ENCODE results near the gene ECEL1.
A peak's percentile ranks its signal among the peaks of the same experiment; 100 is the strongest.

- TF ChIP-seq SP2 (IDR thresholded peaks at IDR 0.05; ENCODE audit: extremely low read depth, low read depth, low read length, poor library complexity, severe bottlenecking) (no peak), TAF7 (tag; IDR thresholded peaks at IDR 0.05) (no peak), ZNF507 (tag; conservative IDR thresholded peaks at IDR 0.05) (no peak), CTCF (IDR thresholded peaks at IDR 0.05 in 2 of 3, conservative IDR thresholded peaks at IDR 0.05 in 1 of 3; ENCODE audit: insufficient read depth in 2 of 3, low read depth in 1 of 3, low read length in 3 of 3) (peak; percentile 24 to 47 (median 34); a peak in 4 of 6 replicates), MECOM (CRISPR knock-in tag; IDR thresholded peaks at IDR 0.05) (no peak), IRF2 (CRISPR knock-in tag; IDR thresholded peaks at IDR 0.05) (no peak), ZFX (CRISPR knock-in tag; IDR thresholded peaks at IDR 0.05) (no peak)
Measured at GRCh38 chr2:232432598-232433184, 54.9 kb downstream of the ECEL1 start.
